ENCODE measurements around the gene SLC30A7.
A peak's percentile ranks its signal among the peaks of the same experiment; 100 is the strongest.

SLC30A7 gene

GRCh38 chr1:101025657-101026429 lies 130.0 kb downstream of the SLC30A7 start, which contains the start of gene DPH5:
Gene DPH5 (minus strand): TSS chr1:101025784. CDS start chr1:101025443, 341 bp downstream.
- peak; percentile 81 for DNase-seq (ENCODE audit: low spot score)

- DNase-seq (ENCODE audit: low spot score): no peak
Measured at GRCh38 chr1:101026430-101026788, 130.5 kb downstream of the SLC30A7 start.

GRCh38 chr1:101027194-101027772 lies 131.4 kb downstream of the SLC30A7 start:
- no peak for DNase-seq (ENCODE audit: low spot score)

- no peak for DNase-seq (ENCODE audit: low spot score)
Measured at GRCh38 chr1:101028466-101028865, 132.6 kb downstream of the SLC30A7 start.

- no peak for DNase-seq (ENCODE audit: low spot score)
Measured at GRCh38 chr1:101029184-101029583, 133.3 kb downstream of the SLC30A7 start.

- no peak for DNase-seq (ENCODE audit: low spot score)
Measured at GRCh38 chr1:101030881-101031280, 135.0 kb downstream of the SLC30A7 start.

Measured in SW480 (cell line).